ENCODE results near the gene SP1.

- no peak for TF ChIP-seq CTCF (IDR thresholded peaks at IDR 0.05 in 8 of 11, conservative IDR thresholded peaks at IDR 0.05 in 3 of 11)
- no peak for TF ChIP-seq POLR2A (IDR thresholded peaks at IDR 0.05)
Measured at GRCh38 chr12:53454707-53455106, 74.7 kb downstream of the SP1 start.
